ENCODE results near the gene ULK3. TPM values are rescaled to one million over a fixed set of nuclear protein-coding genes. Genes with fewer than 3 reads are reported as not detected.

ULK3 gene
- polyA plus RNA-seq, 3 donors from 2014 or later = 26.0 to 48.4 (median 32.0) TPM

DNA sequence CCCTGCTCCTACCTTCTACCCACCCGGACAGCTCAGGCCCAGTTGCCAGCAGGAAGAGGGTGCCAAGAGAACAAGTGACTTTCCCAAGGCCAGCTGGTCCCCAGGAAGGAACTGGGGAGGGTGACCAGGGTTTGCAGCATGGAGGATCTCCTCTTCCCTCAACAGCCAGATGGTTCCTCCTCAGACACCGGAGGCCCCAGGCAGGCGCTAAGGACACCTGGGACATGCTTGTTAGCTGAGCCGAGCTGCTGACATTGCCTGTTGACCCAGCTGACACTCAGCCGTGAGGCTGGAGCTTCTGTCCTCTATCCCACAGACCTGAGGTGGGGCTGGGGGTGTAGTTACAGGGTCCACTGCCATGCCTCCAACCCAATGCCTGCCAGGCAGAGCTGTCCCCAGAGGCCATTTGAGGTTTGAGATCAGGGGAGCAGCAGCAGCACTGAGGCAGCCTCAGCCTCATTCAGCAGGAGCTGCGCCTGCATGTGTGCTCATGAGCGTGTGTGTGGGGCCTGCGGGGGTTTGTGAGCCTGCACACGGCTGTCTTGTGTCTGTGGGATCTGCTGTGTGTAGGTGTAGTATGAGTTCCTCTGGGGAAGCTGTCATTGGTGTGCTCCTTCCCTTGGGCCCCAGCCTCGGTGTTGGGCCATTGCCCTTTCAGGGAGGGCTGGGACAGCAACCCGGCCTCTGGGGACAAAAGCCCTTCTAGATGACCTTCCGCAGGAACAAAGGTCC is 9.4 kb downstream of the ULK3 start:
- H3K27ac Mint-ChIP-seq = no peak overlapping the region
- no peak overlapping the region for H3K4me3 Mint-ChIP-seq
- peaks cover 0 to 5% (median 3%) of the 10 kb centered on the region in 3 donors for H3K27me3 Mint-ChIP-seq (ENCODE audit: low read depth in 3 of 3)
- no peaks in the 10 kb centered on the region for H3K9me3 Mint-ChIP-seq
- DNase-seq = no peak
- H3K4me1 Mint-ChIP-seq = no peaks in the 10 kb centered on the region
- peaks cover 0 to 3% (median 0%) of the 10 kb centered on the region in 3 donors for H3K36me3 Mint-ChIP-seq

DNA sequence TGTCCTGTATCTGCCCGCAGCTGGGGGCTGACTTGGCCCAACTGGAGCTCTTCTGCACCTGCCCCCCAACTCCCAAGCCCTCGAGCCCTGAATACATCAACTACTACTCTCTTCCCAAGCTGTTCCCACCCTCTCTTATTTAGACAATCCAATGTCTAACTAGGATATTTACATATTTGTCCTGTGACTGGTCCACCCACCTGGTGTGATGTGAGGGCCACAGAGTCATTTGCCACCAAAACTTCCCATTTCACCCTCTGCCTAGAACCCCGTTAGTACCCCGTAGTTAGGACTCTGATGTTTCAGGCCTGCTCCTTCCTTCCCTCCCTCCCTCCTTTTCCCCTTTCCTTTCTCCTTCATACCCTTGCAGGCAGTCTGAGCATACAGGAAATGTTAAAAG is 10.1 kb downstream of the ULK3 start:
- no peak overlapping the region for H3K4me3 Mint-ChIP-seq
- DNase-seq = no peak
- H3K27me3 Mint-ChIP-seq (ENCODE audit: low read depth in 3 of 3) = peaks cover 0 to 5% (median 3%) of the 10 kb centered on the region in 3 donors
- peak overlapping the region in 1 of 6 donors; percentile 7 for H3K27ac Mint-ChIP-seq
- H3K36me3 Mint-ChIP-seq = peaks cover 0 to 3% (median 0%) of the 10 kb centered on the region in 3 donors
- no peaks in the 10 kb centered on the region for H3K4me1 Mint-ChIP-seq
- no peaks in the 10 kb centered on the region for H3K9me3 Mint-ChIP-seq

DNA sequence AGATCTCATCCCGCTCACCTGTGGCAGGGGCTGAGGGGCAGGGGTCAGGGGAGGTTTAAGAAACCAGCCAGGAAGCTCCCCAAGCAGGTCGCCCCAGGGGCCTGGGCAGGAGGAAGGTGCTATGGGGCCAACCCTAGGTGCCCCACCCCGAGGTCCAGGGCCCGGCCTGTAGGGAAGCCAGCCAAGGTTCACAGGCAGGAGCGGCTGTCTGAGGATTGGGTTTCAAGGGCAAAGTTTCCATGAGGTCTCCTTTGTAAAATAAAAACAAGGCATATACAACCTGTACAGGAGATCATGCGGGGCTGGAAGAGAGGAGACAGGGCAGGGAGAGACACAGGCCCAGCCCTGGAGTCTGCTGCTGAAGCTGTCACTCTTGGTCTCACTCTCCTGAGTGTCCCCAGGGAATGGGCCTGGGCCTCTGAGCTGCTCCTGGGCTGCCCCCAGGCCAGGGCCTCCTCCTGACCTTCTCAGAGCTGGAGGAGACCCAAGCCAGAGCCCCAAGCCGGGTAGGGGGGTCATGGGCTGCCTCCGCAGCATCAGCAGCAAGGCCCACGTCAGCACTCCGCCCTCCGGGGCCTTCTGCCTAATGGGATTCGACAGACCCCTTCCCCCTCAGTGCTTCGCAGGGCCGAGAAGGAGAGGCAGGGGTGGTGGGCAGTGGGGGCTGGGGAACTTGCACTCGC is 11.0 kb downstream of the ULK3 start:
- Mint-ChIP-seq H3K4me3 (no peak overlapping the region), H3K4me1 (no peaks in the 10 kb centered on the region), H3K9me3 (no peaks in the 10 kb centered on the region), H3K27me3 (ENCODE audit: low read depth in 3 of 3) (peaks cover 2 to 3% (median 3%) of the 10 kb centered on the region in 3 donors), H3K27ac (no peak overlapping the region), H3K36me3 (no peaks in the 10 kb centered on the region)
- no peak for DNase-seq

DNA sequence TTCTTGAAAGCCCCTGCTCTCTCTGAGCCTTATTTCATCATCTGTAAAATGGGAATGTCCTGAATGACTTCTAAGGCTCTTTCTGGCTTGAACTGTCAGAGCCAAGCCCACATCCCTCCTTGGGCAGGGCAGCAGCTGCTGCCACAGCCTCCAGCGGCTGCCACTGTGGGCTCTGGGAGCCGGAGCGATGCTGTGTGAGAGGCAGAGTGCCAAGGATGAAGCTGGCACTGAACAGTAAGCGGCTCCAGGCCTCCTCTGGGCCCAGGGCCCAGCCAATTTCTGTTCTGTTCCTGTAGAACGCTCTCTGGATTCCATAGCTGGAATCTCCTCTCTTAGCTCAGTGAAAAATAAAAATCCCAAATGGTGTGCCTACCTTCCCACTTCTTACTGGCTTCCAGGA is 12.1 kb downstream of the ULK3 start:
- H3K27me3 Mint-ChIP-seq (ENCODE audit: low read depth in 3 of 3) = peaks cover 2 to 3% (median 3%) of the 10 kb centered on the region in 3 donors
- H3K27ac Mint-ChIP-seq = no peak overlapping the region
- H3K9me3 Mint-ChIP-seq = no peaks in the 10 kb centered on the region
- DNase-seq = no peak
- no peaks in the 10 kb centered on the region for H3K36me3 Mint-ChIP-seq
- no peaks in the 10 kb centered on the region for H3K4me1 Mint-ChIP-seq
- no peak overlapping the region for H3K4me3 Mint-ChIP-seq

DNA sequence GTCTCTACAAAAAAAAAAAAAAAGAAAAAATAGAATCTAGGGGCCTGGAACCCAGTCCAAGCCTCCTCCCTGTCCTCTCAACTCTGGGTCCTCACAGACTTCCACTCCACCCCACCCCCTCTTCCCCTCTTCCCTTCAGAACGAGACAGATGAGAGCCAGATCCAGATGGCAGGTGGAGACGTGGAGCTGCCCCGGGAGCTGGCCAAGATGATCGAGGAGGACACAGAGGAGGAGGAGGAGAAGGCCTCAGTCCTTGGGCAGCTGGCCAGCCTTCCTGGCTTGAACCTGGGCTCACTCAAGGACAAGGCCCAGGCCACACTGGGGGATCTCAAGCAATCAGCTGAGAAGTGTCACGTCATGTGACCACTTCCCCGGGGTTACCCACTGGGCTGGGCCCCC is 13.0 kb downstream of the ULK3 start:
- no peak overlapping the region for H3K27ac Mint-ChIP-seq
- no peak for DNase-seq
- H3K9me3 Mint-ChIP-seq = no peaks in the 10 kb centered on the region
- H3K4me1 Mint-ChIP-seq = peaks cover 2% of the 10 kb centered on the region in 2 donors
- no peaks in the 10 kb centered on the region for H3K36me3 Mint-ChIP-seq
- no peak overlapping the region for H3K4me3 Mint-ChIP-seq
- peaks cover 2 to 4% (median 3%) of the 10 kb centered on the region in 3 donors for H3K27me3 Mint-ChIP-seq (ENCODE audit: low read depth in 3 of 3)

DNA sequence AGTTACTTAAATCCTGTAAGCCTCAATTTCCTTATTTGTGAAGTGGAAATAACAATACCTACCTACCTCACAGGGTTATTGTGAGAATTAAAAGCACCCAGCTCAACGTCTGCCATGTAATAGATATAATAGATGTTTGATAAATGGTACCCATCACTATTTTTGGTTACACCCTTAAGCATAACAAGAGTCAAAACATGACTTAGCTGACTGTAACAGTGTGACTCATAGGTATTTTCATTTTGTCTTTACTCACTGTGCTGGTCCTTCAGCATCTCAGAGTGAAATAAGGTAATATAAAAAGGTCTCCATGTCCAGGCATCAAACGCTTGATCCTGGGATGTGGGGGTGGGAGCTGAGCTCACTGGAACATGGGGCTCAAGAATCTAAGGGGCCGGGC is 13.5 kb downstream of the ULK3 start:
- peaks cover 2 to 7% of the 10 kb centered on the region in 2 donors for H3K4me1 Mint-ChIP-seq
- H3K36me3 Mint-ChIP-seq = no peaks in the 10 kb centered on the region
- H3K4me3 Mint-ChIP-seq = no peak overlapping the region
- no peak overlapping the region for H3K27ac Mint-ChIP-seq
- H3K9me3 Mint-ChIP-seq = no peaks in the 10 kb centered on the region
- H3K27me3 Mint-ChIP-seq (ENCODE audit: low read depth in 3 of 3) = peaks cover 3 to 6% (median 5%) of the 10 kb centered on the region in 3 donors
- no peak for DNase-seq

DNA sequence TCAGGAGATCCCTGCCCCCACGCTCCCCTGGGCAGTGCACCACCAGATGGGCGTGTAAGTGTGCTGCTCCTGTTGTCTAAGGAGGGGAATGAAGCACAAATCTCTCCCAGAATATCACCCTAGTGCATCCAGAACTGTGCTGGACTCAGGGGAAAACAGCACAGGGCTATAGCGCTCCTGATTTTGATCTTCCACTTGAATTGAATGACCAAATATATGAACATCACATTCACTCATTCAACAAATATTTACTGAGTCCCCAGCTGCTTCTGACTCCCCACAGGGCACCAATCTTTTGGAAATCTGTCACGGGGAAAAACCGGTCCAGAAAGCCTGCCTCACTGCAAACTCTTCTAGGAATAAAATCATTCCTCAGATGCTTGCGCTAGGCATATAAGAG is 14.1 kb downstream of the ULK3 start:
- Mint-ChIP-seq H3K36me3 (no peaks in the 10 kb centered on the region), H3K27me3 (ENCODE audit: low read depth in 3 of 3) (peaks cover 3 to 6% (median 5%) of the 10 kb centered on the region in 3 donors), H3K9me3 (no peaks in the 10 kb centered on the region), H3K4me1 (peaks cover 2 to 7% of the 10 kb centered on the region in 2 donors), H3K4me3 (no peak overlapping the region), H3K27ac (no peak overlapping the region)
- no peak for DNase-seq

DNA sequence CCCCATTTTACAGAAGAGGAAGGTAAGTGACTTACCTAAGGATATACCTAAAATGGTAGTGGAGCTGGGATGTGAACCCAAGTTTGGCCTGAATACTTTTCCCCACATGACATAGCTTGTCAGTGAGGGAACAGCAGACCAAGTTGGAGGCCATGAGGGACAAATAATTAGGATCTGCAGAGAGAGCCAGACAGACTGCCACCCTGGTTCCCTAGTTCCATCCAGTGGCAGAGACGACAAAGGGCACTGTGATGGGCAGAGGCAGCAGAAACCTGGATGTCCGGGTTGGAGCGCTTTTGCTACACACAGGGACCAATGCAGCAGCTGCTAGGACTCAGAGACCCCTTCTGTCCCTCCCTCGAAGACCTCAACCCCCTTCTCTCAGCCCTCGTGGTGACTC is 15.3 kb downstream of the ULK3 start:
- Mint-ChIP-seq H3K27me3 (ENCODE audit: low read depth in 3 of 3) (peaks cover 2 to 6% (median 3%) of the 10 kb centered on the region in 3 donors), H3K9me3 (no peaks in the 10 kb centered on the region), H3K36me3 (no peaks in the 10 kb centered on the region), H3K4me3 (no peak overlapping the region), H3K27ac (no peak overlapping the region), H3K4me1 (peaks cover 2 to 7% of the 10 kb centered on the region in 2 donors)
- no peak for DNase-seq

DNA sequence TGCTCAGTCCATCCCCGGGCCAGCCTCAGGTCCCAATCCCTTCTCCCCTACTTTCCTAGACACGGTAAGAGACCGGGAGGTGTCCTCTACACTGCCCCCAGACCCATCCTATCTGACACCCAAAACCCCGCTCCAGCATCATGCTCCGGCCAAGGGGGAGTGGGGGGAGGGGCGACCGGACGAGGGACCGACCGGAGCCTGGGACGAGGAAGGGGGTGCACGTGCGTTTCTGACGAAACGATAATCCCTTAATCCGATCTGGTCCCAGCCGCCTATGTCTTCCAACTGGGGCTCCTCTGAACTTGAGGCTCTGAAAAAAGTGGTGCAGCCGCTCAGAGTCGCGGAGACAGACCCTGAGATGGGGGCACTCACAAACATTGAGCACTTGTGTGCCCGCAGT is 16.0 kb downstream of the ULK3 start:
- no peak for DNase-seq
- H3K4me3 Mint-ChIP-seq = no peak overlapping the region

DNA sequence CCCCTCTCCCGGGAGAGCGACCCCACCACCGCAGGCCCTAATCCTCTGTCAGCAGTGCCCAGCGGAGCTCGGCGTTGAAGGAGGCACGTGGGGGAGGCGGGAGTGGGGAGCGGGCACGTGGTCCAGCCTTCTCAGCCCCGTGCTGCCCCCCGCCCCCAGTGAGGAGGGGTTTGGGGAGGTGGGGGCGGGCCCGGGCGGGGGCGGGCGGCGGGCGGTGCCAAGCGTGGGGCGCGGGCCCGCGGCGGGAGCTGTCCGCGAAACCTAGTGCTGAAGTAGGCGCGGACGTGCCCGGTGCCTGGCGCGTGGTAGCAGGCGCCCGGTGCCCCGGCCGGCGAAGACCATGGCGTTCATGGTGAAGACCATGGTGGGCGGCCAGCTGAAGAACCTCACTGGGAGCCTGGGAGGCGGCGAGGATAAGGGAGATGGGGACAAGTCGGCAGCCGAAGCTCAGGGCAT is 16.6 kb downstream of the ULK3 start, which contains the start of gene CPLX3:
Gene CPLX3 (plus strand): TSS at position 264 of the 456 bp plus-strand sequence. CDS start 77 bp downstream, at position 341.
- Mint-ChIP-seq H3K36me3 (no peaks in the 10 kb centered on the region), H3K9me3 (no peaks in the 10 kb centered on the region), H3K4me3 (no peak within 1 kb of the TSS), H3K4me1 (peaks cover 2 to 7% of the 10 kb centered on the region in 2 donors), H3K27me3 (ENCODE audit: low read depth in 3 of 3) (peaks cover 2 to 6% (median 3%) of the 10 kb centered on the region in 3 donors), H3K27ac (no peak within 1 kb of the TSS)
- DNase-seq = peak; percentile 47 to 51 (median 51)

More for the DNA sequence above, 16.0 kb downstream of the ULK3 start:
- H3K36me3 Mint-ChIP-seq = no peaks in the 10 kb centered on the region
- peaks cover 2 to 6% (median 3%) of the 10 kb centered on the region in 3 donors for H3K27me3 Mint-ChIP-seq (ENCODE audit: low read depth in 3 of 3)
- H3K4me1 Mint-ChIP-seq = peaks cover 2 to 7% of the 10 kb centered on the region in 2 donors
- H3K9me3 Mint-ChIP-seq = no peaks in the 10 kb centered on the region
- no peak overlapping the region for H3K27ac Mint-ChIP-seq

DNA sequence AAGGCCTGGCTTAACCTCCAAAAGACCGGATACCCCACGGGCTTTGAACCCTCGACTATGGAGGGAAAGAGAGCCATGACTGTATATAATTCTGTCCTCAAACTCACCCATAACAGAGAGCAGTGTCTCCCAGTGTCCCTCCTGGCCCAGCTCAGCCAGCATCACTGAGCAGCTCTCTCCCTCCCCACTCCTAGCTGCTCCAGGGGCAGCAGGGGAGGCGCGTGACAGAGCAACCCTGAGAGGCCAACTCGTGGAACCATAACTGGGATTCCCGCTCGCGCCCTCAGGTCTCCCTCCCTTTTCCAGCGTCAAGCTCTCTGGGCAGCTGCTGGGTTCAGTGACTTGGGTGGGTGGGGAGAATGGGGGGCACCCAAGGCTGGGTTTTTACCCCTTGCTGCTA is 17.1 kb downstream of the ULK3 start:
- H3K27me3 Mint-ChIP-seq (ENCODE audit: low read depth in 3 of 3) = peaks cover 2 to 6% (median 3%) of the 10 kb centered on the region in 3 donors
- H3K4me1 Mint-ChIP-seq = peaks cover 2 to 7% of the 10 kb centered on the region in 2 donors
- no peaks in the 10 kb centered on the region for H3K36me3 Mint-ChIP-seq
- H3K4me3 Mint-ChIP-seq = no peak overlapping the region
- H3K27ac Mint-ChIP-seq = no peak overlapping the region
- H3K9me3 Mint-ChIP-seq = no peaks in the 10 kb centered on the region
- DNase-seq = no peak

DNA sequence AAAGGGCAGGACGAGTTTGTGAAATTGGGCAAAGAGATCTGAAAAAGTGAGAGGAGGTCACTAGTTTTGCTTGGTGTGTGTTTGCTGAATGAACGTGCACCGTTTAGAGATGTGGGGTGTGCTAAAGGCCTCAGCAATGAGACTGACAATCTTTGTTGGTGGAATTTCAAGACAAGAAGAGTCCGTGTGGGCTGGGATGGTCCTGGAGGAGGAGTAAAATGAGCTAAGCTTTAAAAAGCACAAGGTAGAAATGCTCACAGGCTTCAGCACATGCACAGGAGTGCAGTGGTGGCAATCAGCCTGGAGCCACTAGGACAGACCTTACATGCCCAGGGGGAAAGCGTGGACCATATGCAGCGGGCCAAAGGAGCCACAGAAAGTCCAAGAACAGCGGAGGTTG is 18.0 kb downstream of the ULK3 start:
- peaks cover 2 to 6% (median 3%) of the 10 kb centered on the region in 3 donors for H3K27me3 Mint-ChIP-seq (ENCODE audit: low read depth in 3 of 3)

DNA sequence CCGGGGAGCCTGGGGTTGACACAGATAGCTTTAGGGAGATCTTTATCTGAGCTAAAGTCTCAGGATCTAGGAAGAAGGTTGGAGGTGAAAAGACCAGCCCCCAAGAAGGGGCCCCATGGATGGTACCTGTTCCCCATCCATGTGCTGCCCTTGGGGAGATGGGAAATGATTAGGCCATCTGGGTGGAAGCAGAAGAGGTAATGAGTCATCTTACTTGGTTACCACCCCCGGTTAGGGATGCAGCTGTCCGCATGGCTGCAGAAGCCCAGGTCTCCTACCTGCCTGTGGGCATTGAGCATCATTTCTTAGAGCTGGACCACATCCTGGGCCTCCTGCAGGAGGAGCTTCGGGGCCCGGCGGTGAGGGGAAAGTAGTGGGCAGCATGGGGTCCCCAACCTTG is 19.6 kb downstream of the ULK3 start:
- no peaks in the 10 kb centered on the region for H3K36me3 Mint-ChIP-seq
- H3K27ac Mint-ChIP-seq = no peak overlapping the region
- no peak overlapping the region for H3K4me3 Mint-ChIP-seq
- H3K4me1 Mint-ChIP-seq = peaks cover 7% of the 10 kb centered on the region in 2 donors
- DNase-seq = no peak
- peaks cover 2 to 3% (median 3%) of the 10 kb centered on the region in 3 donors for H3K27me3 Mint-ChIP-seq (ENCODE audit: low read depth in 3 of 3)
- H3K9me3 Mint-ChIP-seq = no peaks in the 10 kb centered on the region

More for the DNA sequence above, 18.0 kb downstream of the ULK3 start:
- no peak overlapping the region for H3K4me3 Mint-ChIP-seq
- no peak overlapping the region for H3K27ac Mint-ChIP-seq
- no peak for DNase-seq
- H3K36me3 Mint-ChIP-seq = no peaks in the 10 kb centered on the region
- no peaks in the 10 kb centered on the region for H3K9me3 Mint-ChIP-seq
- H3K4me1 Mint-ChIP-seq = peaks cover 2 to 7% of the 10 kb centered on the region in 2 donors

DNA sequence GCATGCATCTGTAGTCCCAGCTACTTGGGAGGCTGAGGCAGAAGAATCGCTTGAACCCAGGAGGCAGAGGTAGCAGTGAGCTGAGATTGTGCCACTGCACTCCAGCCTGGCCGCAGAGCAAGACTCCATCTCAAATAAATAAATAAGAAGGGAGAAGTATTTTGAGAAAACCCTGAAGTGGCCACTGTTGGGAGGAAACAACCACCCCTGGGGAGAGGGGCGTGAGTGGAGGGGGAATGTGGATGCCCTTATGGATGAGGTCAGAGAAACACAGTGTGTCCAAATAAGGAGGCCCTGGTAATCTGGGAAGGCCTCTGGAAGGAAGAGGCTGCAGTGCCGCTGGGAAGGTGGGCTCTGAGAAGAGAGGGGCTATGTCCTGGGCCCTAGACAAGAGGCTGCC is 20.7 kb downstream of the ULK3 start:
- peaks cover 7% of the 10 kb centered on the region in 2 donors for H3K4me1 Mint-ChIP-seq
- no peak for DNase-seq
- peaks cover 2 to 3% (median 3%) of the 10 kb centered on the region in 3 donors for H3K27me3 Mint-ChIP-seq (ENCODE audit: low read depth in 3 of 3)
- H3K27ac Mint-ChIP-seq = no peak overlapping the region
- no peaks in the 10 kb centered on the region for H3K36me3 Mint-ChIP-seq
- no peaks in the 10 kb centered on the region for H3K9me3 Mint-ChIP-seq
- no peak overlapping the region for H3K4me3 Mint-ChIP-seq
